ENCODE measurements around the gene STRN4.

Gene STRN4

DNA sequence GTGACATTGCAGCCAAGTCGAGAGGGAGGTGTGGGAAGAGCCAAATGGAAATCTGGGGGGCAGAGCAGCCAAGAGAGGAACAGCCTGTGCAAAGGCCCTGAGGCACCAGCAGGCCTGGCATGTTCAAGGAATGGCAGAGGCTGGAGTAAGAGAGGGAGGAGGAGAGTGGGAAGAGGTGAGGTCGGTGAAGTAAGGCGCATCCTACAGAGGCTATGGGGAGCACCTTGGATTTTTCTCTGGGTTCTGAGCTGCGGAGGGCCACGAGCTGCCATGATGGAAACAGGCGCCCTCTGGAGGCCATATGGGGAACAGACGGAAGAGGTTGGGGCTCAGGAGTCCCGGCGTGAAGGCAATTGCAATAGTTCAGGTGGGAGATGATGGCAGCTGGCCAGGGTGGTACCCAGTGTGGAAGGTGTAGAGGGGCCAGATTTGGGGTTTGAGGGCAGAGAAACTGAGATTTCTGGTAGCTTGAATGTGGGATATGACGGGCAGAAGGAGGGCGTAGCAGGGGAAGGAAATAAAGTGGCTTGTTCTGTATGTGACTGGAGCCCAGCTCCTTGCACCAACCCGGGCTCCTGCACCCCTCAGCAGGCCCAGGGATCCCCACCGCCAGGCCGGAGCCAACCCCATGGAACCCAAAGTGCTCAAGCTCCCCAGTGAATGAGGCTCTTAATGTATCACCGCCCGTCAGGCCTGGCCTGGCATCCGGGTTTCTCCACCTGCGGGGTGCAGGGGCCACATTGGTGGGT is 20.5 kb upstream of the STRN4 start:
- ATAC-seq = peak; percentile 70
- TF ChIP-seq PPARA (CRISPR knock-in tag; IDR thresholded peaks at IDR 0.05; ENCODE audit: borderline replicate concordance) = no peak
- no peak for TF ChIP-seq ZFP30 (CRISPR knock-in tag; IDR thresholded peaks at IDR 0.05)
- no peak for TF ChIP-seq RARB (CRISPR knock-in tag; IDR thresholded peaks at IDR 0.05)
- TF ChIP-seq BACH2 (CRISPR knock-in tag; IDR thresholded peaks at IDR 0.05; ENCODE audit: borderline replicate concordance) = no peak
- no peak for TF ChIP-seq ISL1 (CRISPR knock-in tag; IDR thresholded peaks at IDR 0.05)
- TF ChIP-seq ZNF565 (CRISPR knock-in tag; conservative IDR thresholded peaks at IDR 0.05; ENCODE audit: low read depth) = no peak
- no peak for TF ChIP-seq GLIS3 (CRISPR knock-in tag; IDR thresholded peaks at IDR 0.05)
- TF ChIP-seq ZNF8 (CRISPR knock-in tag; IDR thresholded peaks at IDR 0.05) = no peak
- TF ChIP-seq ARNTL (CRISPR knock-in tag; IDR thresholded peaks at IDR 0.05; ENCODE audit: borderline replicate concordance, low read depth) = no peak
- no peak for TF ChIP-seq ZNF70 (CRISPR knock-in tag; IDR thresholded peaks at IDR 0.05)
- TF ChIP-seq OSR1 (CRISPR knock-in tag; IDR thresholded peaks at IDR 0.05) = no peak
- TF ChIP-seq, protein P1, sequence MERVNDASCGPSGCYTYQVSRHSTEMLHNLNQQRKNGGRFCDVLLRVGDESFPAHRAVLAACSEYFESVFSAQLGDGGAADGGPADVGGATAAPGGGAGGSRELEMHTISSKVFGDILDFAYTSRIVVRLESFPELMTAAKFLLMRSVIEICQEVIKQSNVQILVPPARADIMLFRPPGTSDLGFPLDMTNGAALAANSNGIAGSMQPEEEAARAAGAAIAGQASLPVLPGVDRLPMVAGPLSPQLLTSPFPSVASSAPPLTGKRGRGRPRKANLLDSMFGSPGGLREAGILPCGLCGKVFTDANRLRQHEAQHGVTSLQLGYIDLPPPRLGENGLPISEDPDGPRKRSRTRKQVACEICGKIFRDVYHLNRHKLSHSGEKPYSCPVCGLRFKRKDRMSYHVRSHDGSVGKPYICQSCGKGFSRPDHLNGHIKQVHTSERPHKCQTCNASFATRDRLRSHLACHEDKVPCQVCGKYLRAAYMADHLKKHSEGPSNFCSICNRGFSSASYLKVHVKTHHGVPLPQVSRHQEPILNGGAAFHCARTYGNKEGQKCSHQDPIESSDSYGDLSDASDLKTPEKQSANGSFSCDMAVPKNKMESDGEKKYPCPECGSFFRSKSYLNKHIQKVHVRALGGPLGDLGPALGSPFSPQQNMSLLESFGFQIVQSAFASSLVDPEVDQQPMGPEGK (CRISPR knock-in tag; IDR thresholded peaks at IDR 0.05; ENCODE audit: borderline replicate concordance) = no peak
- no peak for TF ChIP-seq SNAI2 (CRISPR knock-in tag; IDR thresholded peaks at IDR 0.05)
- TF ChIP-seq ESRRG (CRISPR knock-in tag; IDR thresholded peaks at IDR 0.05) = no peak
- TF ChIP-seq ZC3H10 (CRISPR knock-in tag; IDR thresholded peaks at IDR 0.05) = no peak
- TF ChIP-seq TCF4 (CRISPR knock-in tag; IDR thresholded peaks at IDR 0.05; ENCODE audit: borderline replicate concordance) = no peak
- TF ChIP-seq, protein P2, sequence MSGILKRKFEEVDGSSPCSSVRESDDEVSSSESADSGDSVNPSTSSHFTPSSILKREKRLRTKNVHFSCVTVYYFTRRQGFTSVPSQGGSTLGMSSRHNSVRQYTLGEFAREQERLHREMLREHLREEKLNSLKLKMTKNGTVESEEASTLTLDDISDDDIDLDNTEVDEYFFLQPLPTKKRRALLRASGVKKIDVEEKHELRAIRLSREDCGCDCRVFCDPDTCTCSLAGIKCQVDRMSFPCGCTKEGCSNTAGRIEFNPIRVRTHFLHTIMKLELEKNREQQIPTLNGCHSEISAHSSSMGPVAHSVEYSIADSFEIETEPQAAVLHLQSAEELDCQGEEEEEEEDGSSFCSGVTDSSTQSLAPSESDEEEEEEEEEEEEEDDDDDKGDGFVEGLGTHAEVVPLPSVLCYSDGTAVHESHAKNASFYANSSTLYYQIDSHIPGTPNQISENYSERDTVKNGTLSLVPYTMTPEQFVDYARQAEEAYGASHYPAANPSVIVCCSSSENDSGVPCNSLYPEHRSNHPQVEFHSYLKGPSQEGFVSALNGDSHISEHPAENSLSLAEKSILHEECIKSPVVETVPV (CRISPR knock-in tag; IDR thresholded peaks at IDR 0.05) = no peak
- TF ChIP-seq CSDC2 (CRISPR knock-in tag; IDR thresholded peaks at IDR 0.05) = no peak
- TF ChIP-seq, protein P3, sequence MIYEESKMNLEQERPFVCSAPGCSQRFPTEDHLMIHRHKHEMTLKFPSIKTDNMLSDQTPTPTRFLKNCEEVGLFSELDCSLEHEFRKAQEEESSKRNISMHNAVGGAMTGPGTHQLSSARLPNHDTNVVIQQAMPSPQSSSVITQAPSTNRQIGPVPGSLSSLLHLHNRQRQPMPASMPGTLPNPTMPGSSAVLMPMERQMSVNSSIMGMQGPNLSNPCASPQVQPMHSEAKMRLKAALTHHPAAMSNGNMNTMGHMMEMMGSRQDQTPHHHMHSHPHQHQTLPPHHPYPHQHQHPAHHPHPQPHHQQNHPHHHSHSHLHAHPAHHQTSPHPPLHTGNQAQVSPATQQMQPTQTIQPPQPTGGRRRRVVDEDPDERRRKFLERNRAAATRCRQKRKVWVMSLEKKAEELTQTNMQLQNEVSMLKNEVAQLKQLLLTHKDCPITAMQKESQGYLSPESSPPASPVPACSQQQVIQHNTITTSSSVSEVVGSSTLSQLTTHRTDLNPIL (CRISPR knock-in tag; IDR thresholded peaks at IDR 0.05; ENCODE audit: low read depth) = no peak

DNA sequence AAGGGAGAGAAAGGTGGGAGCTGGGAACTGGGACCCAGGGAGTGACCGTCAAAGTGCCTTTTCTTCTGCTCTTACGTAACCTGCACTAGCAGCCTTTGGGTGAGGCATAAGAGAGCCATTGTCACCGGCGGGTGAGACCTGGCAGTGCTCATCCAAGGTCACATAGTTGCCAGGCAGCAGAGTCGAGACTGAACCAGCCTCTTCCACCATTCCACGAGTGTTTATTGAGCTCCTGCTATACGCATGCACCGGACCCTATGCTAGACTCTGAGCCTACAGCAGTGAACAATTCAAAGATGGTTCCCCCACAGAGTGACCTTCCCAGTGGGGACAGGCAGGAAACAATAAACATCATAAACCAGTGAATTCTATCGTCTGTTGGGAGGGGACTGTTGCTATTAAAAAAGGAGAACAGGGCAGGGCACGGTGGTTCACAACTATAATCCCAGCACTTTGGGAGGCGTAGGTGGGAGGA is 18.6 kb upstream of the STRN4 start:
- TF ChIP-seq CSDC2 (CRISPR knock-in tag; IDR thresholded peaks at IDR 0.05) (no peak), ZNF8 (CRISPR knock-in tag; IDR thresholded peaks at IDR 0.05) (no peak)
- no peak for ATAC-seq

- ATAC-seq = no peak
- TF ChIP-seq ZFP3 (CRISPR knock-in tag; IDR thresholded peaks at IDR 0.05) (no peak), RARB (CRISPR knock-in tag; IDR thresholded peaks at IDR 0.05) (no peak), GLIS3 (CRISPR knock-in tag; IDR thresholded peaks at IDR 0.05) (no peak), ZNF8 (CRISPR knock-in tag; IDR thresholded peaks at IDR 0.05) (no peak), ZC3H10 (CRISPR knock-in tag; IDR thresholded peaks at IDR 0.05) (no peak), TSHZ2 (CRISPR knock-in tag; IDR thresholded peaks at IDR 0.05) (no peak), PPARA (CRISPR knock-in tag; IDR thresholded peaks at IDR 0.05; ENCODE audit: borderline replicate concordance) (no peak), POU6F1 (CRISPR knock-in tag; IDR thresholded peaks at IDR 0.05; ENCODE audit: borderline replicate concordance, low read depth) (no peak), BACH2 (CRISPR knock-in tag; IDR thresholded peaks at IDR 0.05; ENCODE audit: borderline replicate concordance) (no peak), ZFP30 (CRISPR knock-in tag; IDR thresholded peaks at IDR 0.05) (no peak)
- TF ChIP-seq, protein P3 (CRISPR knock-in tag; IDR thresholded peaks at IDR 0.05; ENCODE audit: low read depth) = no peak
- TF ChIP-seq, protein P2 (CRISPR knock-in tag; IDR thresholded peaks at IDR 0.05) = no peak
Measured at GRCh38 chr19:46762245-46762890, 16.1 kb upstream of the STRN4 start.

Data from SK-N-SH treated with all-trans-retinoic acid at 6 μM for 48 hours (cell line).